T-helper 1 cell treated with Interleukin-12 subunit alpha and Interleukin-12 subunit beta and Interleukin-4 antibody, amounts not matched to agents 30 μg/mL and 1 μg/mL, for 36 hours (primary cell): Measurements from ENCODE around the gene SGCD.

ENCODE experiments used
- H3K27ac Mint-ChIP-seq: one replicate; pipeline ENCODE4 v1.8.0; 2021; ENCODE audit warnings: mild to moderate bottlenecking, mixed read lengths
- H3K27me3 Mint-ChIP-seq: one replicate; pipeline ENCODE4 v1.8.0; 2021; ENCODE audit warnings: low read depth, mixed read lengths
- H3K36me3 Mint-ChIP-seq: one replicate; pipeline ENCODE4 v1.8.0; 2021; ENCODE audit warnings: low read depth, mixed read lengths
- H3K4me1 Mint-ChIP-seq: one replicate; pipeline ENCODE4 v1.8.0; 2021; ENCODE audit warnings: low read depth, mixed read lengths
- H3K4me3 Mint-ChIP-seq: one replicate; pipeline ENCODE4 v1.8.0; 2021; ENCODE audit warnings: mild to moderate bottlenecking, moderate library complexity, mixed read lengths
- H3K9me3 Mint-ChIP-seq: one replicate; pipeline ENCODE4 v1.8.0; 2021; ENCODE audit warnings: mixed read lengths

Gene SGCD

DNA sequence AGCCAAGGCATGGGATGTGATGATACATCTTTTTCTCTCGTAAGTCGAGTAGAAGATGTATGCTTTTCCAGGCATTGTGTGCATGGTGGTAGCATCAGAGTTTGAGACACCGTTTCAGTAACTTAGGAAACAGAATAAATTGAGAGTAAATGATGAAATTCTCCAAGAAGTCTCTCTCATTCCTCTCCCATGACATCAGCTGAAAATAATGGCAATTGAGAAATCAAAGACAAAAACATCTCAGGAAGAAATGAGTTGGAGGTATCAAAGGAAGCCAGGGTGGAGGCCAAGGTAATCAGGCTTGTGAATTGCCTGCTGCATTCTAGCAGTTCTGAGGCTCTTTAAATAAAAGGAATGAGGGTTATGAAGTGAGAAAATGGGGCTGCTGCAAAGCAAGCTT, 53.9 kb downstream of the SGCD start:
- Mint-ChIP-seq H3K36me3 (no peaks in the 10 kb centered on the region), H3K4me1 (peaks cover 1% of the 10 kb centered on the region), H3K27me3 (peaks cover 40% of the 10 kb centered on the region), H3K4me3 (no peak overlapping the region), H3K27ac (no peak overlapping the region), H3K9me3 (no peaks in the 10 kb centered on the region)

DNA sequence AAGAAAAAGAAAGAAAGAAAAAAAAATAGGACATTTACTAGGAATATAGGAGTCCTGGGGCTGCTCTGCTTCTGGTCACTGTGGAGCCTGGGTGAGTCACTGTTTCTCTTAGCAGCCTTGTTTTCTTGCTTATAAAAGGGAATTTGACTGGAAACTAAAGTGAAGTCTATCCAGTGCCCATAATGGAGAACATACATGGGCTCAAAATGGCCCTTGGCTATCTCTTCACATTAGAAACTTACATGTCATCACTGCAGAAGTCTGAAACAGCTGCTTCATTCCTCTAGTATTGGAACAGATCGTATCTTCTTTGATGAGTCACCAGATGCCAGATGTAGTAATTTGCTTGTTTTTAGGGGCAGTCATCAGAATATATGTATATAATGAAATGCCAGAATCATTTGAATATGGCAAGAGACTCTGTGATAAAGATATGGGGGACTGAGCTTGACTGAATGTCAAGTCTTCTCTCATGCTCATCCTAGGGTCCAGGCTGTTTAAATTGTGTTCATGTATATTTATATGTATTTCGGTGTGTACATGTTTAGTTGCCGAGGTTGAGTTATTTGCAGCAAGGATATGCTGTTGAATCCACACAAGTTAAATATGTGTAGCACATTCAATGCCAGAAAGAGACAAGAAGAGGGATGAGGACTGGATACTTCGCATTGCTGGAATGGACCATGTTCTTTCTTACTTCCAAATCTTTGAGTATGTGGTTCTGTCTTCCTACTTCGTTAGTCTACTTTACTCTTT, 56.7 kb downstream of the SGCD start:
- Mint-ChIP-seq H3K4me3 (no peak overlapping the region), H3K27ac (no peak overlapping the region), H3K4me1 (no peaks in the 10 kb centered on the region), H3K36me3 (no peaks in the 10 kb centered on the region), H3K27me3 (peaks cover 34% of the 10 kb centered on the region), H3K9me3 (no peaks in the 10 kb centered on the region)

DNA sequence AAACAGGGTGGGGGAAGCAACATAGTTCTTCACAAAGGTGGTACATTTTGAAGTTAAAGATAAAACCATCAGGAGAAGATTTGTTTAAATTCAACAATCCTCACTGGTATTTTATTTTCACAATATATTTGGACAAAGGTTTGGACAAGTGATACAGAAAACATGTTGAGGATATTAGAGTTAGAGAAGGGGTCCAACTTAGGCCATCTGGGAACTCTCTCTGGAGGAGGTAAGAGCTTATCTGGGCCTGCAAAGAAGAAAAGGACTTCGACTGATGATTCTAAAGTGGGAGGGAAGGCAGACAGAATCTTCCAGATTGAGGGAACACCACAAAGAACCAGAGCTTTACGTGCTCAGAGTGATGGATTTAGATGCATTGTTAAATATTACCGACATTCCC, 58.5 kb downstream of the SGCD start:
- Mint-ChIP-seq H3K27ac (no peak overlapping the region), H3K4me3 (no peak overlapping the region), H3K36me3 (no peaks in the 10 kb centered on the region), H3K27me3 (peaks cover 29% of the 10 kb centered on the region), H3K4me1 (no peaks in the 10 kb centered on the region), H3K9me3 (no peaks in the 10 kb centered on the region)

DNA sequence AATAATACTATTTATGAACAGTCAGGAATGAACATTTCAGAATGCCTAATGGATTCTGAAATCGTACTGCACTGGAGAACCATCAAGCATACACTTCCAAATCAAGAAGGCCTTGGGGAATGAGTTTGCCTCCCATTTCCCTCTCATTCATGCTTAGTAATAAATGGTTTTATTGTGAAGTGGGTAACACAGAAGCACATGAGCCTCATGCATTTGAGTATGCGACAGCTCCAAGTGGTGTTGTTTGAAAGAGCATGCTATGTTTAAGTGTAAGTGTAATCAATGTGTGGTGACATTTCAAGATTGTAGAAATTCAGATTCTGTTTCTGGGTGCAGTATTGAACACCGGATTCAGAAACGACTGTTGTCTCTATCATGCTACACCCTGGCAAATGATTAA, 60.0 kb downstream of the SGCD start:
- Mint-ChIP-seq H3K4me3 (no peak overlapping the region), H3K27me3 (peaks cover 29% of the 10 kb centered on the region), H3K4me1 (no peaks in the 10 kb centered on the region), H3K9me3 (no peaks in the 10 kb centered on the region), H3K27ac (no peak overlapping the region), H3K36me3 (no peaks in the 10 kb centered on the region)

DNA sequence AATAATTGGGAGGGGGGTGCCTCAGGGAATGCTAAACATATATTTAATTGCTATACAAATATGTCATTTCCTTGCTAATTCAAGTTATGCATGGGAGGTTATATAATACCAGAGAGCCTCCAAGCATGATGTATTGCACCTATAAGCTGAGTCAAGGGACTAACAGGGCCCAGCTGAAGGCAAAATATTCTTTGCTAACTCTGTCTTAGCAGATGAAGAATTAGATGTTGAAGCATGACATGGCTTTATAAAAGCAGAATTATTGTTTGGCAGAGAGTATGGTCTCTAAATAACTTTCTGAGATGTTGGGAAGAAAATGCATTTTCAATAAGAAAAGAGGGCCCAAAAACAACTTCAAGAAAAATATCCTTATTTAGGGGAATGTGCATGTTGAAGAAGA, 60.4 kb downstream of the SGCD start:
- Mint-ChIP-seq H3K4me3 (no peak overlapping the region), H3K27me3 (peaks cover 29% of the 10 kb centered on the region), H3K4me1 (no peaks in the 10 kb centered on the region), H3K9me3 (no peaks in the 10 kb centered on the region), H3K27ac (no peak overlapping the region), H3K36me3 (no peaks in the 10 kb centered on the region)

DNA sequence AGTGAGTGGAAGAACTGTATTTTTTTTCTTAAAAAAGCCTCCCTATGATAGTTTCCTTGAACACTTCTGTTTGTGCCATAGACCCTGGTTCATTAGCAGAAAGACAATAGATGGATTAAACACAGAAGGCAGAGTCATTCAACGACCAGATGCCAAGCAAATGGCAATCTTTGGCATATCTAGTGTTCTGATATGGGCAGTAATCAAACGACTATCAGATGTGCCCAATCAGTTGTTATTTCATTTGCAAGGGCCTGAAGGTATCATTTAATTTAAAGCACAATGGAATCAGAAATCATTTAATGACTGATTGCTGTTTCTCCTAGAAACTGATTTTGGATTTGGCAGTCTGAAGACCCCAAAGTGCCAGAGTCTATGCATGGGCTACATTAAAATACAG, 61.3 kb downstream of the SGCD start:
- Mint-ChIP-seq H3K4me3 (no peak overlapping the region), H3K9me3 (no peaks in the 10 kb centered on the region), H3K27me3 (peaks cover 29% of the 10 kb centered on the region), H3K4me1 (no peaks in the 10 kb centered on the region), H3K27ac (no peak overlapping the region), H3K36me3 (no peaks in the 10 kb centered on the region)

DNA sequence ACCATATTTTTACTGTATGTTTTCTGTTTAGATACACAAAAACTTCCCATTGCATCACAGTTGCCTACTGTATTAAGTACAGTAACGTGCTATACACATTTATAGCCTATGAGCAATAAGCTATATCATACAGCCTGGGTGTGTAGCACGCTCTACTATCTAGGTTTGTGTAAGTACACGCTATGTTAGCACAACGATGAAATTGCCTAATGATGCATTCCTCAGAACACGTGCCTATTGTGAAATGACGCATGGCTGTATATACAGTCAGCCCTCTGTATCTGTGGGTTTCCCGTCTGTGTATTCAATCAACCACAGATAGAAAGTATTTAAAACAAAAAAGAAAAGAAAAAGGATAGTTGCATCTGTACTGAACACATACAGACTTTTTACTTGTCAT, 64.2 kb downstream of the SGCD start:
- Mint-ChIP-seq H3K36me3 (no peaks in the 10 kb centered on the region), H3K9me3 (no peaks in the 10 kb centered on the region), H3K27ac (no peak overlapping the region), H3K4me3 (no peak overlapping the region), H3K27me3 (peaks cover 19% of the 10 kb centered on the region), H3K4me1 (no peaks in the 10 kb centered on the region)

DNA sequence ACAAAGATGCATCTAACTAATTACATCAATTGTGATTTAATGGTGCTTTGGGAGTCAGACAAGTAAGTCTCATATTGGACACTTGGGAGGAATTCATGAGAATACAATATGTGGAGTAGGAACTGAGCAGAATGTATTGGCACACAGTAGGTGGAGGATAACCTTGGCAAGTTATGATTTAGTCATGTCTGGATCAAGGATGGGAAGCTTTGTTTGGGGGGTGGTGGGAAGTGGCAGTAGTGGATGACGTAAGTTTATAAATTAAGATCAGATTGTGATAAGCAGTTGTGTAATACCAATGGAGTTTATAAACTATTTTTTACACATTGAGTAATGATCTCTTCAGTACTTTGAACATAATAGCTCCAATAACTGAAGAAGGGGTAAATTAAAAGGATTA, 67.0 kb downstream of the SGCD start:
- Mint-ChIP-seq H3K4me3 (no peak overlapping the region), H3K4me1 (no peaks in the 10 kb centered on the region), H3K27me3 (peaks cover 18% of the 10 kb centered on the region), H3K9me3 (no peaks in the 10 kb centered on the region), H3K27ac (no peak overlapping the region), H3K36me3 (no peaks in the 10 kb centered on the region)

DNA sequence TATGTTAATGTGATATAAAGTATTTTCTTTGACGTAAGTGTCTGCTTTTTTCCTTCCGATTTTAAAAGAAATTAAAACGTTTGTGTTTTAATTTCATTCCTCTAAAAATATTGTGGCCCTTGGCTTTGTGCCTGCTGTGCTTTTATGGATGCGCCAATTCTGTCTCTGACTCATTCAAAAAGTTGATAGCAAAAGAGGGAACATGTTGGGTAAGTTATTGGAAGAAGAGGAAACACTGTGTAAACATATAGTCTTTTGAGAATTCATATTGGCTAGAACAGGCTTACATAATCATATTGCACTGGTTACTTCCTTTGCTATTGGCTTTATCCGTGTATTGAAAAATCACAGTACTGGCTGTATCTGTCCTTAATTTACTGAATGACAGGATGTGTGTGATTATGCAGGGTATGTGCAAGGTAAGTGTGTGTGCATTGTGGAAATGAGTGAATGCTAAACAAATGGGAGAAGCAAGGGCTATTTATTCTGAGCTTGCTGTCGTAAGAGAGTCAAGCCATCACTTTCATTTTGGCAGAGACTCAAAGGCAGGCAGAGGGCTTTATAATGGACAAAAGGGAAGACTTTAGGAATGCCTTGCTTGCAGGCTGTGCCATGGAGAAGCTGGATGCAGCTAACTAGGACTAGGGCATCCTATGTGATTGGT, 67.8 kb downstream of the SGCD start:
- Mint-ChIP-seq H3K27ac (no peak overlapping the region), H3K4me3 (no peak overlapping the region), H3K36me3 (no peaks in the 10 kb centered on the region), H3K27me3 (peaks cover 18% of the 10 kb centered on the region), H3K9me3 (no peaks in the 10 kb centered on the region), H3K4me1 (no peaks in the 10 kb centered on the region)

DNA sequence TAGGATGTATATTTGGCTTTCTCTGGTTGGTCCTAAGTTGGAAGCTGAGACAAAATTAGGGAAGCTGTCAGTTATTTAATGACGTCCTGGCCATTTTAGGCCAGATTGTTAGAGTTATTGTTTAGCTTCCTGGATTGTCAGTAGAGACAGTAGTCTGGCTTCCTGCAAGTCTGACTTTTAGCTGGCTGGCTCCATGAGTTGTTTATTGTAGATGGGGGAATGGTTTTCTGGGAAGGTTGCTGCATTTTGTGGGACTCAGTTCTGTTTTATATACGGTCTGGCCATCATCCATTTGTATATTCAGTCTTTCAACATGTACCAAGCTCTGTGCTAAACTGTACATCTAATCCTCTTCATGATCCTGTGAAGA, 68.3 kb downstream of the SGCD start:
- H3K4me3 Mint-ChIP-seq: no peak overlapping the region
- H3K9me3 Mint-ChIP-seq: no peaks in the 10 kb centered on the region
- H3K4me1 Mint-ChIP-seq: no peaks in the 10 kb centered on the region
- H3K27me3 Mint-ChIP-seq: peaks cover 14% of the 10 kb centered on the region
- no peaks in the 10 kb centered on the region for H3K36me3 Mint-ChIP-seq
- H3K27ac Mint-ChIP-seq: no peak overlapping the region

DNA sequence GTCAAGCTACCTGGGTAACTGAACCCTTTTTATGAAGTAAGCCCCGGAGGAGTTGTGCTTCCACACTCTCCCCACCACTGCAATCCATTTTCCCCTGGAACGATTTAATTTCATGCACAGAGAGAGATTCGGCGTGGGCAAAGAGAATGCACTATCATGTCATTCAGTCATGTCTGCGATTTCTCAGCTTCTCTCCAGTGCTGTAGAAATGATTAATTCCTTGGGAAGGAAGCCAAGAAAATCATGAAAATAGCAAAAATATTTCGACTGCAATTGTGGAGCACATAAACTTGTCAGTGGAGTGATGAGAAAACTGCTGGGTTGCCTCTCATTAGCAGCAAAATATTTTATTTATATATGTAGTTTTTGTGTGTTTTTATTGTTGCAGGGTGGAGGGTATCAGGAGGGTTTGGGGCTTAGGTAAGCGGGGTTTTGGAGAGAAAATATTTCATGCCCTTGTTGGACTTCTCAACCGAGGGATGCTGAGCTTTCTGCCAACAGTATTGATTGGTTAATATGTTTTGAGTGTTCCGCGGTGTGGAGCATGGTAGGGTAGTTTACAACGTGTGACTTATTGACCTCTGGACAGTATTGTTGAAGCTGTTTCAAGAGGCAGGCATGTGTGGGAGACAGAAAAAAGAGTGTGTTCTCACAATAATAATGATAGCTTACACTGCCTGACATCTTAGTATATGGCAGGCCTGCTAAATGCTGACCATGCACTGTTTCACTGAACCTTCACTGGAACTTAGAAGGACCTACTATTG, 69.3 kb downstream of the SGCD start:
- H3K4me3 Mint-ChIP-seq: no peak overlapping the region
- H3K4me1 Mint-ChIP-seq: no peaks in the 10 kb centered on the region
- no peak overlapping the region for H3K27ac Mint-ChIP-seq
- H3K36me3 Mint-ChIP-seq: no peaks in the 10 kb centered on the region
- no peaks in the 10 kb centered on the region for H3K9me3 Mint-ChIP-seq
- H3K27me3 Mint-ChIP-seq: peaks cover 14% of the 10 kb centered on the region

DNA sequence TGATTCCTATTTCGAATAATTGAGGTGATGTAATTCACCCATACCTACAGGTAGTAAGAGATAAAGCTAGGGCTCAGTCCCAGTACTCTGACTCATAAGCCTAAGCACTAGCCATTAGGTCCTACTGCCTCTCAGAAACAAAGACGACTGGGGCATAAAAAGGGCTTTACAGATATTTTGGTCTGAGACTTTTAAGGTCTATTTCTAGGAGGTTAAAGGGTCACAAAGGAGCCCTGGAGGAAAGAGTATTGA, 69.8 kb downstream of the SGCD start:
- Mint-ChIP-seq H3K4me3 (no peak overlapping the region), H3K36me3 (no peaks in the 10 kb centered on the region), H3K27ac (no peak overlapping the region), H3K9me3 (no peaks in the 10 kb centered on the region), H3K27me3 (peaks cover 14% of the 10 kb centered on the region), H3K4me1 (peaks cover 1% of the 10 kb centered on the region)

DNA sequence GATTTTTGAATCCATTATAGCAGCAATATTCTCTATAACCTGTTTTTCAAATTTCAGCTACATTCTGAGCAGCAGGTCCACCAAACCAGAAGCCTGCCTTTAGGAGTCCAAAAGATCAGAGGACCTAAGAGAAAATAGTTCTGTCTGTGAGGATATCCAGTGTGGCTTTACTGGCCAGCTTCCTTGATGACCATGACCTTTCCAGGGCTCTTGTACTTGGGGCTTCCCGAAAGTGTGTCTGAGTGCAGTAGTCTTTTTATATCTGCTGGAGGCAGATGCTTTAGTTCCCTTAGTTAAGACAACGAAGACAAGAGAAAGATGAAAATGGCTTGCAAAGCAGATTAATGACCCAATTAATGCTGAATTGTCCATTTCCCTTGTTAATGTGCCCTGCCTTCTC, 72.4 kb downstream of the SGCD start:
- Mint-ChIP-seq H3K4me3 (no peak overlapping the region), H3K9me3 (no peaks in the 10 kb centered on the region), H3K27ac (no peak overlapping the region), H3K27me3 (peaks cover 4% of the 10 kb centered on the region), H3K4me1 (peaks cover 14% of the 10 kb centered on the region), H3K36me3 (no peaks in the 10 kb centered on the region)

DNA sequence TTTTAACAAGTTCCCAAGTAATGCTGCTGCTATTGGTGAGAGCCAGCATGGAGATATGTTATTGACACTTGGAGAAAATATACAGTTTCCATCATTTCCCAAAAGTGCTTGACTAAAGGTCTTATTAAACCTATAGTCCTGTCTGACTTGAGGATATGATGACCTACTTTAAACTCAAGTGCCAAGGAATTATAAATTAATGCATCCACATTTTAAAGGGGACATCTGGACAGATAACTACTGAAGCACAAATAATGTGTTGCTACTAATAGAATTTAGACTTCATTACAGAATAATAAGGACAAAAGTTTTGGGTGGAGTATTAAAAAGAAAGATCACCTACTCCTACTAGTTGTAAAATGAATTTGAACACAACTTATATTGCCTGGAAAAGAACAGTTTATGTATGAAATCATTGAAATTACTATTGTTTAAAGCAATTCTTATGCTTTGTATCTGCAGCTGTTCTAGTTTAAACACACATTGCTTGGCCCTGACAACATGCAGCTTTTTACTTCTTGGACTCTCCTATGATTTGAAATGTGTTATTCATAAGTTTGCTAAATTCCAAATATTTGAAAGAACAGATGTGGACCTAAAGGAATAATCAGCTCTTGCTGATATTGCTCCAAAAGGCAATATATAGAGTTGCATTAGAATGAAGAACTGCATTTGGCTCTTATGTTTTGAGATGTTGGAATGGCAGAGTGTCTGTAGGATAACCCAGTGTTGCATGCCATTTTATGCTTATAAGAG, 73.4 kb downstream of the SGCD start:
- Mint-ChIP-seq H3K27me3 (peaks cover 4% of the 10 kb centered on the region), H3K4me1 (peaks cover 14% of the 10 kb centered on the region), H3K27ac (no peak overlapping the region), H3K36me3 (no peaks in the 10 kb centered on the region), H3K9me3 (no peaks in the 10 kb centered on the region), H3K4me3 (no peak overlapping the region)

DNA sequence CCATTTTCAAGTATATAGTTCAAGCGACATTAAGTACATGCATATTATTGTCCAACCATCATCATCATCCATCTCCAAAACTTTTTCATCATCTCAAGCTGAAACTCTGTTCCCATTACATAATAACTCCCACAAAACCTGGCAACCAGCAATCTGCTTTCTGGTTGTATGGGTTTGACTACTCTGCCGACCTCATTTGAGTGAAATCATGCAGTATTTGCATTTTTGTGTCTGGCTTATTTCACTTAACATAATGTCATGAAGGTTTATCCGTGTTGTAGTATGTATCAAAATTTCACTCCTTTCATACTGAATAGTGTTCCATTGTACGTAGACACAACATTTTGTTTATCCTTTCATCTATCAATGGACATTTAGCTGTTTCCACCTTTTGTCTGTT, 74.8 kb downstream of the SGCD start:
- no peaks in the 10 kb centered on the region for H3K9me3 Mint-ChIP-seq
- H3K27me3 Mint-ChIP-seq: peaks cover 5% of the 10 kb centered on the region
- H3K4me1 Mint-ChIP-seq: peaks cover 14% of the 10 kb centered on the region
- peak overlapping the region; percentile 48 for H3K4me3 Mint-ChIP-seq
- peak overlapping the region; percentile 69 for H3K27ac Mint-ChIP-seq
- H3K36me3 Mint-ChIP-seq: peaks cover 3% of the 10 kb centered on the region
